ENCODE measurements around the gene TSHZ1.
A peak's percentile ranks its signal among the peaks of the same experiment; 100 is the strongest.

Gene TSHZ1

GRCh38 chr18:75211953-75212750, 1.6 kb downstream of the TSHZ1 start:
- Histone ChIP-seq H3K27ac (ENCODE audit: extremely low read depth, low read depth, low read length) (peak overlapping the region; percentile 99), H3K4me3 (ENCODE audit: low read depth, low read length) (peak overlapping the region; percentile 91), H3K9me3 (ENCODE audit: control insufficient read depth, insufficient read depth, low read depth, low read length) (no peaks in the 10 kb centered on the region), H3K4me1 (ENCODE audit: control insufficient read depth, insufficient read depth, low read length) (peaks cover 40% of the 10 kb centered on the region), H3K36me3 (ENCODE audit: control insufficient read depth in 2 of 2, insufficient read depth in 1 of 2, low read length in 2 of 2) (no peaks in the 10 kb centered on the region)
- ChIA-PET POLR2A (interaction anchor here (0.5 kb wide), 1 partner anchor 9 kb away, joined by 4 read pairs; no protein-coding TSS in a partner anchor), CTCF (interaction anchor here (0.7 to 1.0 kb wide), 3 partner anchors 60 to 685 kb away, joined by 3 read pairs; no protein-coding TSS in a partner anchor)
- peak; percentile 86 for TF ChIP-seq ZNF843 (tag by site-specific recombination; IDR thresholded peaks at IDR 0.05)
- TF ChIP-seq, protein P1, sequence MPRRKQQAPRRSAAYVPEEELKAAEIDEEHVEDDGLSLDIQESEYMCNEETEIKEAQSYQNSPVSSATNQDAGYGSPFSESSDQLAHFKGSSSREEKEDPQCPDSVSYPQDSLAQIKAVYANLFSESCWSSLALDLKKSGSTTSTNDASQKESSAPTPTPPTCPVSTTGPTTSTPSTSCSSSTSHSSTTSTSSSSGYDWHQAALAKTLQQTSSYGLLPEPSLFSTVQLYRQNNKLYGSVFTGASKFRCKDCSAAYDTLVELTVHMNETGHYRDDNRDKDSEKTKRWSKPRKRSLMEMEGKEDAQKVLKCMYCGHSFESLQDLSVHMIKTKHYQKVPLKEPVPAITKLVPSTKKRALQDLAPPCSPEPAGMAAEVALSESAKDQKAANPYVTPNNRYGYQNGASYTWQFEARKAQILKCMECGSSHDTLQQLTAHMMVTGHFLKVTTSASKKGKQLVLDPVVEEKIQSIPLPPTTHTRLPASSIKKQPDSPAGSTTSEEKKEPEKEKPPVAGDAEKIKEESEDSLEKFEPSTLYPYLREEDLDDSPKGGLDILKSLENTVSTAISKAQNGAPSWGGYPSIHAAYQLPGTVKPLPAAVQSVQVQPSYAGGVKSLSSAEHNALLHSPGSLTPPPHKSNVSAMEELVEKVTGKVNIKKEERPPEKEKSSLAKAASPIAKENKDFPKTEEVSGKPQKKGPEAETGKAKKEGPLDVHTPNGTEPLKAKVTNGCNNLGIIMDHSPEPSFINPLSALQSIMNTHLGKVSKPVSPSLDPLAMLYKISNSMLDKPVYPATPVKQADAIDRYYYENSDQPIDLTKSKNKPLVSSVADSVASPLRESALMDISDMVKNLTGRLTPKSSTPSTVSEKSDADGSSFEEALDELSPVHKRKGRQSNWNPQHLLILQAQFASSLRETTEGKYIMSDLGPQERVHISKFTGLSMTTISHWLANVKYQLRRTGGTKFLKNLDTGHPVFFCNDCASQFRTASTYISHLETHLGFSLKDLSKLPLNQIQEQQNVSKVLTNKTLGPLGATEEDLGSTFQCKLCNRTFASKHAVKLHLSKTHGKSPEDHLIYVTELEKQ (tag by site-specific recombination; IDR thresholded peaks at IDR 0.05; ENCODE audit: borderline replicate concordance): peak; percentile 98
- TF ChIP-seq, protein P2, sequence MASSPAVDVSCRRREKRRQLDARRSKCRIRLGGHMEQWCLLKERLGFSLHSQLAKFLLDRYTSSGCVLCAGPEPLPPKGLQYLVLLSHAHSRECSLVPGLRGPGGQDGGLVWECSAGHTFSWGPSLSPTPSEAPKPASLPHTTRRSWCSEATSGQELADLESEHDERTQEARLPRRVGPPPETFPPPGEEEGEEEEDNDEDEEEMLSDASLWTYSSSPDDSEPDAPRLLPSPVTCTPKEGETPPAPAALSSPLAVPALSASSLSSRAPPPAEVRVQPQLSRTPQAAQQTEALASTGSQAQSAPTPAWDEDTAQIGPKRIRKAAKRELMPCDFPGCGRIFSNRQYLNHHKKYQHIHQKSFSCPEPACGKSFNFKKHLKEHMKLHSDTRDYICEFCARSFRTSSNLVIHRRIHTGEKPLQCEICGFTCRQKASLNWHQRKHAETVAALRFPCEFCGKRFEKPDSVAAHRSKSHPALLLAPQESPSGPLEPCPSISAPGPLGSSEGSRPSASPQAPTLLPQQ (tag by site-specific recombination; IDR thresholded peaks at IDR 0.05): no peak
- TF ChIP-seq ZXDB (tag by site-specific recombination; IDR thresholded peaks at IDR 0.05): peak; percentile 84
- peak; percentile 25; the same call in 1 of the 2 replicates for TF ChIP-seq IKZF3 (tag by site-specific recombination; IDR thresholded peaks at IDR 0.05)
- TF ChIP-seq ZNF335 (tag by site-specific recombination; conservative IDR thresholded peaks at IDR 0.05): peak; percentile 80
- no peak for TF ChIP-seq ZNF571 (tag by site-specific recombination; IDR thresholded peaks at IDR 0.05)
- no peak for TF ChIP-seq ZNF423 (tag by site-specific recombination; IDR thresholded peaks at IDR 0.05)
- TF ChIP-seq ZBTB6 (tag by site-specific recombination; IDR thresholded peaks at IDR 0.05): no peak
- peak; percentile 55; the same call in 1 of the 2 replicates for TF ChIP-seq ZEB2 (tag by site-specific recombination; IDR thresholded peaks at IDR 0.05)
- TF ChIP-seq ZBTB26 (tag by site-specific recombination; optimal IDR thresholded peaks at IDR 0.05): peak; percentile 51
- no peak for TF ChIP-seq ZNF621 (tag by site-specific recombination; IDR thresholded peaks at IDR 0.05)
- TF ChIP-seq PRDM10 (tag by site-specific recombination; IDR thresholded peaks at IDR 0.05): 0 out of 2 replicates have a peak, but pooled peaks have one; percentile 19
- no peak for TF ChIP-seq ZFP41 (tag by site-specific recombination; IDR thresholded peaks at IDR 0.05; ENCODE audit: borderline replicate concordance)
- TF ChIP-seq, protein P3, sequence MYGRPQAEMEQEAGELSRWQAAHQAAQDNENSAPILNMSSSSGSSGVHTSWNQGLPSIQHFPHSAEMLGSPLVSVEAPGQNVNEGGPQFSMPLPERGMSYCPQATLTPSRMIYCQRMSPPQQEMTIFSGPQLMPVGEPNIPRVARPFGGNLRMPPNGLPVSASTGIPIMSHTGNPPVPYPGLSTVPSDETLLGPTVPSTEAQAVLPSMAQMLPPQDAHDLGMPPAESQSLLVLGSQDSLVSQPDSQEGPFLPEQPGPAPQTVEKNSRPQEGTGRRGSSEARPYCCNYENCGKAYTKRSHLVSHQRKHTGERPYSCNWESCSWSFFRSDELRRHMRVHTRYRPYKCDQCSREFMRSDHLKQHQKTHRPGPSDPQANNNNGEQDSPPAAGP (tag by site-specific recombination; IDR thresholded peaks at IDR 0.05): no peak
- TF ChIP-seq MYNN (tag by site-specific recombination; IDR thresholded peaks at IDR 0.05; ENCODE audit: borderline replicate concordance): no peak
- peak; percentile 18; the same call in 1 of the 2 replicates for TF ChIP-seq HIC1 (tag by site-specific recombination; IDR thresholded peaks at IDR 0.05)
- no peak for TF ChIP-seq ZNF292 (tag by site-specific recombination; IDR thresholded peaks at IDR 0.05; ENCODE audit: borderline replicate concordance, low read depth)

Measured in HEK293 (cell line).